KMS-11 (cell line): ENCODE measurements around the gene VPS18.

Experiments used
- H2AFZ ChIP-seq: fragments of 200-600 bp; sonication (generic); 2 replicates; pipeline ENCODE4 v1.6.1; 2016; ENCODE audit warnings: antibody characterized with exemption, mixed run types, low read depth
- H3K27ac ChIP-seq: fragments of 200-600 bp; sonication (generic); 2 replicates; pipeline ENCODE4 v1.6.1; 2016; ENCODE audit warnings: mild to moderate bottlenecking, mixed run types
- H3K27me3 ChIP-seq: fragments of 200-600 bp; sonication (generic); 2 replicates; pipeline ENCODE4 v1.6.1; 2017; ENCODE audit warnings: mild to moderate bottlenecking, low read depth, mixed run types, moderate library complexity; ENCODE audit not compliant: insufficient read depth
- H3K36me3 ChIP-seq: fragments of 200-600 bp; sonication (generic); 2 replicates; pipeline ENCODE4 v1.6.1; 2017; ENCODE audit warnings: mild to moderate bottlenecking, mixed run types; ENCODE audit not compliant: insufficient read depth
- H3K4me1 ChIP-seq: fragments of 200-600 bp; sonication (generic); 2 replicates; pipeline ENCODE4 v1.6.1; 2016; ENCODE audit warnings: mild to moderate bottlenecking, low read depth, mixed run types; ENCODE audit not compliant: poor library complexity, severe bottlenecking
- H3K4me2 ChIP-seq: fragments of 200-600 bp; sonication (generic); 2 replicates; pipeline ENCODE4 v1.7.0; 2016; ENCODE audit warnings: mild to moderate bottlenecking, mixed run types
- H3K4me3 ChIP-seq: fragments of 200-600 bp; sonication (generic); IDR thresholded peaks from 2 replicates; pipeline ENCODE4 v1.6.1; 2017; ENCODE audit warnings: low read depth, low read length, mixed read lengths; ENCODE audit not compliant: insufficient read depth
- H3K79me2 ChIP-seq: fragments of 200-600 bp; sonication (generic); 2 replicates; pipeline ENCODE4 v1.6.1; 2016; ENCODE audit warnings: low read depth, mixed run types; ENCODE audit not compliant: insufficient read depth
- H3K9ac ChIP-seq: fragments of 200-600 bp; sonication (generic); 2 replicates; pipeline ENCODE4 v1.6.1; 2016; ENCODE audit warnings: mild to moderate bottlenecking, mixed run types
- H4K20me1 ChIP-seq: fragments of 200-600 bp; sonication (generic); 2 replicates; pipeline ENCODE4 v1.6.1; 2016; ENCODE audit warnings: mild to moderate bottlenecking, mixed run types; ENCODE audit not compliant: insufficient read depth
- CTCF ChIP-seq: fragments of 200-600 bp; sonication (generic); conservative IDR thresholded peaks from 2 replicates; pipeline ENCODE4 v1.6.1; 2017; ENCODE audit warnings: low read depth, mild to moderate bottlenecking, antibody characterized with exemption, low read length, moderate library complexity, mixed read lengths

Gene VPS18

GRCh38 chr15:40899536-40900207 lies 5.4 kb downstream of the VPS18 start:
- no peak overlapping the region for H3K9ac ChIP-seq
- no peaks in the 10 kb centered on the region for H4K20me1 ChIP-seq
- peaks cover 7% of the 10 kb centered on the region; the same call in 1 of the 2 replicates for H3K79me2 ChIP-seq
- H3K27ac ChIP-seq, result no peak overlapping the region
- no peaks in the 10 kb centered on the region for H3K36me3 ChIP-seq
- no peaks in the 10 kb centered on the region for H3K27me3 ChIP-seq
- H3K4me2 ChIP-seq, result no peak overlapping the region
- H2AFZ ChIP-seq, result no peak overlapping the region
- peaks cover 13% of the 10 kb centered on the region for H3K4me1 ChIP-seq
- H3K4me3 ChIP-seq, result no peak overlapping the region
- no peak for TF ChIP-seq CTCF

- Histone ChIP-seq H3K27ac (no peak overlapping the region), H4K20me1 (no peaks in the 10 kb centered on the region), H3K27me3 (no peaks in the 10 kb centered on the region), H3K4me1 (peaks cover 19% of the 10 kb centered on the region), H3K4me3 (no peak overlapping the region), H2AFZ (no peak overlapping the region), H3K9ac (no peak overlapping the region), H3K4me2 (no peak overlapping the region), H3K79me2 (peaks cover 5% of the 10 kb centered on the region; the same call in 1 of the 2 replicates), H3K36me3 (no peaks in the 10 kb centered on the region)
- TF ChIP-seq CTCF, result no peak
These were observed 6.2 kb downstream of the VPS18 start for GRCh38 chr15:40900256-40901052.

GRCh38 chr15:40901053-40901443 lies 6.8 kb downstream of the VPS18 start:
- Histone ChIP-seq H4K20me1 (no peaks in the 10 kb centered on the region), H2AFZ (no peak overlapping the region), H3K4me1 (peaks cover 25% of the 10 kb centered on the region), H3K4me2 (no peak overlapping the region), H3K36me3 (no peaks in the 10 kb centered on the region), H3K4me3 (no peak overlapping the region), H3K27ac (no peak overlapping the region), H3K9ac (no peak overlapping the region), H3K27me3 (no peaks in the 10 kb centered on the region), H3K79me2 (no peaks in the 10 kb centered on the region)
- TF ChIP-seq CTCF, result no peak

GRCh38 chr15:40902605-40903561 lies 8.6 kb downstream of the VPS18 start:
- Histone ChIP-seq H3K9ac (no peak overlapping the region), H3K4me2 (no peak overlapping the region), H4K20me1 (no peaks in the 10 kb centered on the region), H2AFZ (no peak overlapping the region), H3K4me1 (peaks cover 35% of the 10 kb centered on the region), H3K27me3 (no peaks in the 10 kb centered on the region), H3K27ac (no peak overlapping the region; the same call in 1 of the 2 replicates), H3K36me3 (no peaks in the 10 kb centered on the region), H3K4me3 (no peak overlapping the region), H3K79me2 (no peaks in the 10 kb centered on the region)
- no peak for TF ChIP-seq CTCF
